Thymus (tissue), 11 donors: ENCODE results near the gene SPA17. TPM values are rescaled to one million over a fixed set of nuclear protein-coding genes. Genes with fewer than 3 reads are reported as not detected.

Source experiments
- DNase-seq, 9 donors: peaks; one replicate each; pipeline ENCODE4 v3.0.0-alpha.2; 2013; ENCODE audit warnings: low spot score in 9 of 9, low read depth in 6 of 9, missing footprints in 1 of 9
- H3K27ac ChIP-seq, 2 donors: one replicate each; pipeline ENCODE4 v1.5.1; 2013; ENCODE audit warnings: control low read depth in 1 of 2, low read depth in 1 of 2, low read length in 1 of 2, mild to moderate bottlenecking in 1 of 2, moderate library complexity in 1 of 2
- H3K27me3 ChIP-seq, 2 donors: one replicate each; pipeline ENCODE4 v1.5.1; 2013; ENCODE audit warnings: low read length in 1 of 2; ENCODE audit not compliant: control insufficient read depth in 2 of 2, insufficient read depth in 1 of 2
- H3K36me3 ChIP-seq, 2 donors: one replicate each; pipeline ENCODE4 v1.5.1; 2013; ENCODE audit warnings: low read length in 1 of 2, mild to moderate bottlenecking in 1 of 2, moderate library complexity in 1 of 2; ENCODE audit not compliant: control insufficient read depth in 2 of 2, insufficient read depth in 2 of 2
- H3K4me1 ChIP-seq, 2 donors: one replicate each; pipeline ENCODE4 v1.5.1; 2013; ENCODE audit warnings: low read length in 2 of 2; ENCODE audit not compliant: control insufficient read depth in 2 of 2, insufficient read depth in 2 of 2
- H3K4me3 ChIP-seq, 2 donors: one replicate each; pipeline ENCODE4 v1.5.1; 2013; ENCODE audit warnings: low read length in 2 of 2, control low read depth in 1 of 2, mild to moderate bottlenecking in 1 of 2
- H3K9me3 ChIP-seq, 2 donors: one replicate each; pipeline ENCODE4 v1.5.1; 2013; ENCODE audit warnings: low read length in 1 of 2, mild to moderate bottlenecking in 1 of 2; ENCODE audit not compliant: control insufficient read depth in 2 of 2, insufficient read depth in 1 of 2
- WGBS: extraction: QIAGEN DNeasy Blood & Tissue Kit; methylation state at CpG from one replicate; pipeline ENCODE4 v1.1.7; 2013; 5-methylcytosine and 5-hydroxymethylcytosine counted together
- polyA plus RNA-seq: library from polyadenylated mRNA; stranded (reverse); fragments of 200-250 nt; gene quantifications from one replicate; pipeline ENCODE4 v1.2.3, GENCODE V29; 2013
- total RNA-seq: library from RNA; stranded (reverse); fragments of 120-200 nt; gene quantifications from one replicate; pipeline ENCODE4 v1.2.4, GENCODE V29; 2013
- donor health status: healthy.

The SPA17 gene
- total and polyA plus RNA-seq, 2 donors = 11.3 to 11.4 TPM

DNA sequence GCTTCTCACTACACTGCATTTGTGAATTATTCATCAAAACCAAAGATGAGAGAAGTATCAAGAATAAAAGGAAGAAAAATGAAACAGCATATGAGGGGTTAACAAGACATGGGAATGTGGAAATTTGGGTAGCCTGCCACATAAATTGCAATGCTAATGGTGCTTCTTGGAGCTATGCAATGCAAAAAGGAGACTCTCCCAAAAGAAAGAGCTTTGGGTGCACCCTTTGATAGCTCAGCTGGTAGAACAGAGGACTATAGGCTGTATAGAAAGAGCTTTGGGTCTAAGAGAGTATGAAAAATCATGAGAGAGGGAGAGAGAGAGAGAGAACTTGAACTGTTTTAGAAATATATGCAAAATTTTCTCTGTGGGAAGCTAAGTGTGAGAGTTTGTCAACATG is 26.3 kb downstream of the SPA17 start:
- no peaks in the 10 kb centered on the region for H3K36me3 ChIP-seq
- H3K4me3 ChIP-seq = no peak overlapping the region
- H3K4me1 ChIP-seq = no peaks in the 10 kb centered on the region
- no peak overlapping the region for H3K27ac ChIP-seq
- DNase-seq = no peak
- no peaks in the 10 kb centered on the region for H3K9me3 ChIP-seq
- no peaks in the 10 kb centered on the region for H3K27me3 ChIP-seq

DNA sequence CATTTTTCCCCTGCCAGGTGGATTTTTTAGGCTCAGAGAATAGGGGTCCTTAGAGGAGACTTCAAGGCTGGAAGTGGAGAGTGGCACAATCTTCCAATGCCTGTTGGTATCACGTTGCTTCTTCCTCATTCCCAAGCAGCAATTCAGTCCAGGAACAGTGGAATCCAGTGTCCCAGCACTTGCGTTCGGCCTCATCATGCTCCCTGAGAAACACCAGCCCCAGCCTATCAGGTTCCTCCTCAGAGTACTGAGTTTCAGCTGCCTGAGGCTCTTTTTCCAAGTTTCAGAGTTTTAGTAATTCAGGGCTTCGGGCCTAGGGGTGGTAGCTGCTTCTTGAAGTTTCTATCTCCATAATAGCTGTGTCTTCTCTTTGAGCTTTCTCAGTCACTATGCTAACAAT is 34.1 kb downstream of the SPA17 start:
- H3K4me1 ChIP-seq = no peaks in the 10 kb centered on the region
- H3K4me3 ChIP-seq = no peak overlapping the region
- no peak overlapping the region for H3K27ac ChIP-seq
- H3K9me3 ChIP-seq = no peaks in the 10 kb centered on the region
- no peak for DNase-seq
- no peaks in the 10 kb centered on the region for H3K36me3 ChIP-seq
- no peaks in the 10 kb centered on the region for H3K27me3 ChIP-seq
- 95% methylated on average over 4 of the region's 4 CpGs for WGBS

DNA sequence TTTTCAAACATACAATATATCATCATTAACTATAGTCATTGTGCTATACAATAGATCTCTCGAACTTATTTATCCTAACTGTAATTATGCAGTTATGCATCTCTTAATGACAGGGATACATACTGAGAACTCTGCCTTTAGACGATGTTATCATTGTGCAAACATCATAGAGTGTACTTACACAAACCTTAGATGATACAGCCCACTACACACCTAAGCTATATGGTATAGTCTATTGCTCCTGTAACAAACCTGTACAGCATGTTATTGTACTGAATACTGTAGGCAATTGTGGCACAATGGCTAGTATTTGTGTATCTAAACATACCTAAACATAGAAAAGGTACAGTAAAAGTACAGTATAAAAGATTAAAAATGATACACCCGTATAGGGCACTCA is 38.7 kb downstream of the SPA17 start:
- 95% methylated on average over 3 of the region's 3 CpGs for WGBS

DNA sequence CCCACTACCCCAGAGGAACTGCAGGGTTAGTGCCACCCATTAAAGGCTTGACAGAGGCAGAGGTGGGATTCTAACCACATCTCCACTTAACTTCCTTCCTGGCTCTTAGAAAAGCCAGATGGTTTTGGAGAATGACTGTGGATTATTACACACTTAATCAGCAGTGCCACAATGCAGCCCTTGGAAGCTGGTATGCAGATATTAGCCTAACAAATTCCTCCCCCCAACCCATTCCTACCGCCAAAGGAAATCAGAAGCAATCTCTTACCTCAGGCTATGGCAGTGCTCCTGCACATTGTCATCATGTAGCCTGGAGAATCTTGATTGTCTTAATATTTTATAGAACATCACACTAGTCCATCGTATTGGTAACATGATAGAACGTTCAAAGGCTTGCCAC is 42.9 kb downstream of the SPA17 start:
- Histone ChIP-seq H3K4me3 (no peak overlapping the region), H3K36me3 (no peaks in the 10 kb centered on the region), H3K27me3 (peaks cover 16 to 51% of the 10 kb centered on the region in 2 donors), H3K4me1 (peaks cover 10 to 17% of the 10 kb centered on the region in 2 donors), H3K9me3 (no peaks in the 10 kb centered on the region), H3K27ac (no peak overlapping the region)
- DNase-seq = no peak
- WGBS = 21% methylated on average over 3 of the region's 3 CpGs

More for the DNA sequence above, 38.7 kb downstream of the SPA17 start:
- no peak for DNase-seq
- Histone ChIP-seq H3K36me3 (no peaks in the 10 kb centered on the region), H3K9me3 (no peaks in the 10 kb centered on the region), H3K27ac (no peak overlapping the region), H3K27me3 (peaks cover 6 to 13% of the 10 kb centered on the region in 2 donors), H3K4me1 (peaks cover 0 to 1% of the 10 kb centered on the region in 2 donors), H3K4me3 (no peak overlapping the region)

DNA sequence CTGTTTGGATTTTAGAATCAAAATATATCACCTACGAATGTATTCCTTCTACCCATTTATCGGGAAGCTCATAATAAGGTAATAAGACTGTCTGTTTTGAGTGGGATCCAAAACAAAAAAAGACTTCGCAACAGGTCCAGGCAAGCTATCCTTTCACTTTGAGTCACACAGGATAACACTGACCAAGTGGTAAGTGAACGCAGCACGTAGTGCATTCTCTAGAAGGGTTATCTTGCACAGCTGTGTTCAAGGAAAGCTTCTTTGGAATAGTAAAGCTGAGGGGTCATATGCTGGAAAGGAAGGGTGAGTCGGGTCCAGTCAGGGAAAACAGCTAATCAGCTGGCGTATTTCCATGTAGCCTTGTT is 43.7 kb downstream of the SPA17 start:
- H3K4me1 ChIP-seq = peaks cover 10 to 23% of the 10 kb centered on the region in 2 donors
- H3K36me3 ChIP-seq = no peaks in the 10 kb centered on the region
- no peaks in the 10 kb centered on the region for H3K9me3 ChIP-seq
- peaks cover 16 to 59% of the 10 kb centered on the region in 2 donors for H3K27me3 ChIP-seq
- 63% methylated on average over 7 of the region's 7 CpGs for WGBS
- DNase-seq = no peak
- no peak overlapping the region for H3K27ac ChIP-seq
- H3K4me3 ChIP-seq = peak overlapping the region in 1 of 2 donors; percentile 37

DNA sequence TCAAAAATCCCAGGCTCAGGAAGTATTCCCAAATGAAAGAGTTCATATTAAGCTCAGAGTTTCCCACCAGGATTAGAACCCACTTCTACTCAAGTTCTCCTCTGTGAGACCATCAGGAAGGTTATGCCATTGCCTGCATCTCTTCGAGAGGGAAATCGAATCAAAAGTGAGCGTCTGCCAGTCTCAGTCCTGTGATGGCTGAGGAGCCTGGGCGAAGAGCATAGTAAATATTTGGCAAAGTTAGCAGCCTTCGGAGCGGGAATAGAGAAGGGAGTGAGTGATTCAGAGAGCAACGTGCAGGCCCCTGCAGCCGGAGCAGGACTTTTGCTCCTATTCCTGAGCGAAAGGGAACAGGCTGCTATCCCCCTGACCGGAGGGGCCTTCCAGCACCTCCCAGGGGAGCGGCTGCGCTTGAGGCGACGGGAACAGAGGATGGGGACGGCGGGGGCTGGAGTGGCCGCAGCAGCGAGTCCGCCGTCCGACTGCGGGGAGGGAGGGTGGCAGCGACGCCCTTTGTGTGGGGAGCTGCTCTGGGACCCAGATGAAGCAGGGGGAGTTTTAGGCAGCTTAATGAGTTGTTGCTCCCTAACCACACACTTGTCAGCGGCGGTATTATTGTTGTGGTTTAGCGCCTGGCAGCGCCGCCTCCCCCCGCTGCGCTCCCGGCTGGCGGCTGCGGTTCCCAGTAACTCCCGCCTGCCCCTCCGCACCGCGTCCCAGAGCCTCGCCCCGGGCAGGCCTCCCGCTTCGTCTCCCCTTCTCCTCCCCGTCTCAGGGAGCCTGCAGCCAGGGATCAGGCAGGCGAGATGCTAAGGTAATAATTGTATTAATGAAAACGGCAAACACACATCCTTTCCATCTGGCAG is 44.3 kb downstream of the SPA17 start:
- Histone ChIP-seq H3K9me3 (no peaks in the 10 kb centered on the region), H3K4me3 (peak overlapping the region in 1 of 2 donors; percentile 37), H3K27ac (no peak overlapping the region), H3K36me3 (no peaks in the 10 kb centered on the region), H3K27me3 (peaks cover 16 to 65% of the 10 kb centered on the region in 2 donors), H3K4me1 (peaks cover 10 to 24% of the 10 kb centered on the region in 2 donors)
- DNase-seq = peak in 2 of 9 donors; percentile 2 to 62
- WGBS = 1% methylated on average over 45 of the region's 45 CpGs

DNA sequence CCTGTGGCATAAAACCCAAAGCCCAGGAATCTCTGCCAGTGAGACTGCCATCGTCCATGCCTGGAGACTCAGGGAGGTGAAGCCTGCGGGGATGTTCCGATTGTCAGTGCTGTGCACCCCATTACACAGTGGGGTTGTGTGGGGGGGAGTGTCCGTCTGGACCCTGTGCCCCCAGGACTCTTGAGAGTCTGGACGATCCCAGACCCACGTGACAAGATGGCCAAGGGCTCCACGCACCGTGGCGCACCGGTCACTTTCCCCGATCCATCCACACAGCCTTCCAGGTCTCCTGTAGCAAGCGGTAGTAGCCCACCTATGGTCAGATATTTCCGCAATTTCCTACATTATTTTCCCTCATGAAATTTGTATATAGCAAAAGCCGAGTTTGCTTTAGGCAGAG is 45.1 kb downstream of the SPA17 start:
- WGBS = 79% methylated on average over 14 of the region's 14 CpGs
- H3K4me3 ChIP-seq = no peak overlapping the region
- no peak for DNase-seq
- H3K9me3 ChIP-seq = no peaks in the 10 kb centered on the region
- peaks cover 10 to 24% of the 10 kb centered on the region in 2 donors for H3K4me1 ChIP-seq
- H3K27ac ChIP-seq = no peak overlapping the region
- peaks cover 16 to 69% of the 10 kb centered on the region in 2 donors for H3K27me3 ChIP-seq
- no peaks in the 10 kb centered on the region for H3K36me3 ChIP-seq

DNA sequence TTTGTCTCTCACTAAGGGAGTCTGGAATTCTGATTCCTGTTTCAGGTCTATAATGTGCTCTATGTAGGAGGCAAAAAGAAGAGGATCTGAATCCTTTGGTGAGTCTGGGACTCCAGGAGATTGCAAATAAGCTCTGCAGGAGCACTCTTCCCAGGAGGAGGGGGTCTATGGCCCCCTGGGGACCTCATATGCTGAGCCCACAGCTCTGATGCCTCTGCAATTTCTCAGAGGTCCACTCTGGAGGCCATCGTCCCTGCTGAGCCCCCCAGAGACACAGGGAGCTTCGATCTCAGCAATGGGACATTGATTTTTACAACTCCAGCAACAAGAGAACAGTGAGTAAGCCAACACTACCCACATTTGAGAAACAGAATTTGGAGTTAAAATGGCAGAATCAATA is 45.8 kb downstream of the SPA17 start:
- H3K27me3 ChIP-seq = peaks cover 14 to 71% of the 10 kb centered on the region in 2 donors
- whole genome bisulfite sequencing = 92% methylated on average over 2 of the region's 2 CpGs
- DNase-seq = no peak

DNA sequence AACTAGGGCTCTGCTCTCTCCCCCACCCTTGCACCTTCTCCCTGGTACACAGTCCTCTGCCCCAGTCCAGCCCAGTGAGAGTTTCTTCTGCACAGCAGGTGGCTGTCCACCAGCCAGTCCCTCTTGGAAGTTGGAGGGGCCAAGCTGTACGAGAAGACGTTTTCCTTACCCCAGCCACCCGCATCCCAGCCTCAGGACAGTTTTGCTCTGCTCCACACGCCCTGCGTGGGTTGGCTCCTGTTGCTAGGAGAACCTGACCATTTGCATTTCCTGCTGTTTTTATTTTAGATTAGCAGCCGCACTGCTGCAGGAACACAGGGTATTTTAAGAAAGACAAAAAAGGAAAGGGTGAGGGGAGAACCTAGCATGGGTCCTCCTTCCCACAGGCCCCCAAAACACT is 48.5 kb downstream of the SPA17 start:
- 15% methylated on average over 6 of the region's 6 CpGs for WGBS
- H3K4me1 ChIP-seq = peaks cover 10 to 34% of the 10 kb centered on the region in 2 donors
- H3K27me3 ChIP-seq = peaks cover 11 to 67% of the 10 kb centered on the region in 2 donors
- no peak for DNase-seq
- no peak overlapping the region for H3K27ac ChIP-seq
- H3K4me3 ChIP-seq = no peak overlapping the region
- H3K36me3 ChIP-seq = no peaks in the 10 kb centered on the region
- no peaks in the 10 kb centered on the region for H3K9me3 ChIP-seq

More for the DNA sequence above, 45.8 kb downstream of the SPA17 start:
- H3K36me3 ChIP-seq = no peaks in the 10 kb centered on the region
- H3K4me3 ChIP-seq = no peak overlapping the region
- H3K27ac ChIP-seq = no peak overlapping the region
- H3K9me3 ChIP-seq = no peaks in the 10 kb centered on the region
- peaks cover 10 to 24% of the 10 kb centered on the region in 2 donors for H3K4me1 ChIP-seq
